Measurements from ENCODE around the gene MAPKAPK3. TPM values are rescaled to one million over a fixed set of nuclear protein-coding genes. Genes with fewer than 3 reads are reported as not detected.

Gene MAPKAPK3
- total and polyA plus RNA-seq, 2 of the 4 experiments (the other 2 are of a cell fraction), result 38.3 to 57.2 TPM

- no peak overlapping the region for H2BK5ac ChIP-seq (ENCODE audit: low read depth, low read length, poor library complexity, severe bottlenecking)
- H3K4me1 ChIP-seq (ENCODE audit: control insufficient read depth, insufficient read depth, low read length), result no peaks in the 10 kb centered on the region
- no peak overlapping the region for H3K4me2 ChIP-seq (ENCODE audit: low read depth, low read length)
- H4K5ac ChIP-seq (ENCODE audit: low read depth, low read length), result no peak overlapping the region
- H4K91ac ChIP-seq (ENCODE audit: insufficient read depth, low read depth, low read length), result no peak overlapping the region
- H3K27ac ChIP-seq (ENCODE audit: insufficient read depth, low read length), result no peak overlapping the region
- no peak overlapping the region for H3K56ac ChIP-seq (ENCODE audit: extremely low read depth, insufficient read depth, low read length)
- H3K4ac ChIP-seq (ENCODE audit: low read depth, low read length), result no peak overlapping the region
- H3K9ac ChIP-seq (ENCODE audit: low read depth, low read length), result no peak overlapping the region
- ATAC-seq (ENCODE audit: low read depth), result no peak
- TF ChIP-seq, protein P1, sequence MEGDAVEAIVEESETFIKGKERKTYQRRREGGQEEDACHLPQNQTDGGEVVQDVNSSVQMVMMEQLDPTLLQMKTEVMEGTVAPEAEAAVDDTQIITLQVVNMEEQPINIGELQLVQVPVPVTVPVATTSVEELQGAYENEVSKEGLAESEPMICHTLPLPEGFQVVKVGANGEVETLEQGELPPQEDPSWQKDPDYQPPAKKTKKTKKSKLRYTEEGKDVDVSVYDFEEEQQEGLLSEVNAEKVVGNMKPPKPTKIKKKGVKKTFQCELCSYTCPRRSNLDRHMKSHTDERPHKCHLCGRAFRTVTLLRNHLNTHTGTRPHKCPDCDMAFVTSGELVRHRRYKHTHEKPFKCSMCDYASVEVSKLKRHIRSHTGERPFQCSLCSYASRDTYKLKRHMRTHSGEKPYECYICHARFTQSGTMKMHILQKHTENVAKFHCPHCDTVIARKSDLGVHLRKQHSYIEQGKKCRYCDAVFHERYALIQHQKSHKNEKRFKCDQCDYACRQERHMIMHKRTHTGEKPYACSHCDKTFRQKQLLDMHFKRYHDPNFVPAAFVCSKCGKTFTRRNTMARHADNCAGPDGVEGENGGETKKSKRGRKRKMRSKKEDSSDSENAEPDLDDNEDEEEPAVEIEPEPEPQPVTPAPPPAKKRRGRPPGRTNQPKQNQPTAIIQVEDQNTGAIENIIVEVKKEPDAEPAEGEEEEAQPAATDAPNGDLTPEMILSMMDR (conservative IDR thresholded peaks at IDR 0.05; ENCODE audit: low read depth, low read length), result no peak
- TF ChIP-seq RAD21 (IDR thresholded peaks at IDR 0.05; ENCODE audit: low read length) (no peak), ELK1 (IDR thresholded peaks at IDR 0.05; ENCODE audit: borderline replicate concordance, low read depth, low read length) (no peak), CEBPB (IDR thresholded peaks at IDR 0.05; ENCODE audit: low read depth, low read length) (no peak), CHD1 (IDR thresholded peaks at IDR 0.05; ENCODE audit: low read depth, low read length) (no peak), SMC3 (IDR thresholded peaks at IDR 0.05; ENCODE audit: low read depth, low read length) (no peak), RFX5 (IDR thresholded peaks at IDR 0.05; ENCODE audit: low read depth, low read length) (no peak)
- TF ChIP-seq, protein P2, sequence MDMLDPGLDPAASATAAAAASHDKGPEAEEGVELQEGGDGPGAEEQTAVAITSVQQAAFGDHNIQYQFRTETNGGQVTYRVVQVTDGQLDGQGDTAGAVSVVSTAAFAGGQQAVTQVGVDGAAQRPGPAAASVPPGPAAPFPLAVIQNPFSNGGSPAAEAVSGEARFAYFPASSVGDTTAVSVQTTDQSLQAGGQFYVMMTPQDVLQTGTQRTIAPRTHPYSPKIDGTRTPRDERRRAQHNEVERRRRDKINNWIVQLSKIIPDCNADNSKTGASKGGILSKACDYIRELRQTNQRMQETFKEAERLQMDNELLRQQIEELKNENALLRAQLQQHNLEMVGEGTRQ (IDR thresholded peaks at IDR 0.05; ENCODE audit: low read depth, low read length), result no peak
- H3K23ac ChIP-seq (ENCODE audit: low read depth, low read length), result no peak overlapping the region
- no peaks in the 10 kb centered on the region for H4K20me1 ChIP-seq (ENCODE audit: insufficient read depth, low read length)
- ChIA-PET CTCF (no interaction called here), POLR2A (ENCODE audit: unreplicated experiment) (no interaction called here)
- H2AFZ ChIP-seq (replicated peaks; ENCODE audit: low read length, poor library complexity), result no peak overlapping the region
- H3K79me1 ChIP-seq (ENCODE audit: low read depth in 1 of 2, low read length in 2 of 2), result no peaks in the 10 kb centered on the region
- H3K9me3 ChIP-seq (ENCODE audit: control insufficient read depth, insufficient read depth, low read length), result no peaks in the 10 kb centered on the region
- no peaks in the 10 kb centered on the region for H3K36me3 ChIP-seq (ENCODE audit: control insufficient read depth, insufficient read depth, low read length)
- H2AK9ac ChIP-seq (replicated peaks; ENCODE audit: low read depth, low read length, poor library complexity), result no peak overlapping the region
- no peak overlapping the region for H3K14ac ChIP-seq (replicated peaks; ENCODE audit: low read depth, low read length)
- no peak overlapping the region for H2BK15ac ChIP-seq (ENCODE audit: low read depth, low read length)
- H3K27me3 ChIP-seq (ENCODE audit: control insufficient read depth, insufficient read depth, low read length), result no peaks in the 10 kb centered on the region
- no peak overlapping the region for H3K4me3 ChIP-seq (ENCODE audit: insufficient read depth, low read depth, low read length)
- no peak overlapping the region for H2AK5ac ChIP-seq (ENCODE audit: low read depth, low read length)
- no peak for DNase-seq
- no peak overlapping the region for H2BK120ac ChIP-seq (ENCODE audit: low read depth, low read length)
- dilution Hi-C loops (cut with HindIII; ENCODE audit: low sequenced_read_pairs, unreplicated experiment), result no loop called here
- in situ Hi-C loops (cut with MboI; ENCODE audit: low sequenced_read_pairs), result no loop called here
- H2BK20ac ChIP-seq (ENCODE audit: low read depth, low read length), result no peak overlapping the region
- no TSS peak for BruUV-seq (replicated peaks)
- no peak overlapping the region for H4K8ac ChIP-seq (ENCODE audit: low read depth in 2 of 2, low read length in 2 of 2)
- H3K9me1 ChIP-seq (ENCODE audit: insufficient read depth, low read length), result no peaks in the 10 kb centered on the region
- H3K18ac ChIP-seq (ENCODE audit: low read depth, low read length), result no peak overlapping the region
- intact Hi-C loops (cut with micrococcal nuclease), result no loop called here
- 38% methylated on average over 1 of the region's 3 CpGs; no CpG with 5 or more reads in 1 of the 2 experiments for WGBS, 2 experiments (ENCODE audit: extremely low coverage in 2 of 2, insufficient read length in 1 of 2)
Observed at GRCh38 chr3:50696276-50696675, 79.3 kb downstream of the MAPKAPK3 start.

Measured in IMR-90 (cell line).